ENCODE data around the gene IRGQ. TPM values are rescaled to one million over a fixed set of nuclear protein-coding genes. Genes with fewer than 3 reads are reported as not detected.
A peak's percentile ranks its signal among the peaks of the same experiment; 100 is the strongest.

The IRGQ gene
- total and polyA plus RNA-seq, 7 donors: 5.5 to 26.9 (median 21.5) TPM

- Histone ChIP-seq H3K4me1 (peaks cover 3% of the 10 kb centered on the region), H3K36me3 (ENCODE audit: insufficient read depth in 1 of 2, low read depth in 1 of 2) (no peaks in the 10 kb centered on the region), H3K9me3 (no peaks in the 10 kb centered on the region), H3K27me3 (ENCODE audit: insufficient read depth in 3 of 3, low read length in 2 of 3) (no peaks in the 10 kb centered on the region), H3K27ac (no peak overlapping the region), H3K4me3 (no peak overlapping the region)
- ATAC-seq (no peak), DNase-seq (no peak)
- WGBS, 3 donors: 53 to 61% (median 61%) methylated on average over 17 of the region's 17 CpGs
- TF ChIP-seq CTCF (IDR thresholded peaks at IDR 0.05): no peak
- intact Hi-C loops (cut with DNase I): no loop called here
Observed at GRCh38 chr19:43626838-43627237, 30.9 kb upstream of the IRGQ start.

- no peak for ATAC-seq
Observed at GRCh38 chr19:43625918-43626579, 30.1 kb upstream of the IRGQ start.

GRCh38 chr19:43624933-43625332, 29.0 kb upstream of the IRGQ start:
- Histone ChIP-seq H3K27ac (no peak overlapping the region), H3K36me3 (ENCODE audit: insufficient read depth in 1 of 2, low read depth in 1 of 2) (no peaks in the 10 kb centered on the region), H3K9me3 (no peaks in the 10 kb centered on the region), H3K4me3 (no peak overlapping the region), H3K27me3 (ENCODE audit: insufficient read depth in 3 of 3, low read length in 2 of 3) (no peaks in the 10 kb centered on the region), H3K4me1 (peaks cover 3% of the 10 kb centered on the region)
- TF ChIP-seq CTCF (IDR thresholded peaks at IDR 0.05): no peak
- WGBS, 3 donors: 29 to 46% (median 39%) methylated on average over 30 of the region's 30 CpGs
- DNase-seq (peak; percentile 31 to 68), ATAC-seq (peak in 1 of 4 donors; percentile 34)
- intact Hi-C loops (cut with DNase I): no loop called here

More at GRCh38 chr19:43625918-43626579, 30.1 kb upstream of the IRGQ start:
- H3K9me3 ChIP-seq: no peaks in the 10 kb centered on the region
- intact Hi-C loops (cut with DNase I): no loop called here
- H3K27ac ChIP-seq: no peak overlapping the region
- no peaks in the 10 kb centered on the region for H3K27me3 ChIP-seq (ENCODE audit: insufficient read depth in 3 of 3, low read length in 2 of 3)
- H3K4me3 ChIP-seq: no peak overlapping the region
- peaks cover 3% of the 10 kb centered on the region for H3K4me1 ChIP-seq
- no peak for TF ChIP-seq CTCF (IDR thresholded peaks at IDR 0.05)
- H3K36me3 ChIP-seq (ENCODE audit: insufficient read depth in 1 of 2, low read depth in 1 of 2): no peaks in the 10 kb centered on the region
- 80 to 87% (median 81%) methylated on average over 32 of the region's 32 CpGs for WGBS, 3 donors
- no peak for DNase-seq

- intact Hi-C loops (cut with DNase I): no loop called here
- no peaks in the 10 kb centered on the region for H3K36me3 ChIP-seq (ENCODE audit: insufficient read depth in 1 of 2, low read depth in 1 of 2)
- no peaks in the 10 kb centered on the region for H3K9me3 ChIP-seq
- 76 to 79% (median 78%) methylated on average over 35 of the region's 35 CpGs for WGBS, 3 donors
- H3K27ac ChIP-seq: no peak overlapping the region
- DNase-seq (no peak), ATAC-seq (no peak)
- TF ChIP-seq CTCF (IDR thresholded peaks at IDR 0.05): no peak
- H3K4me1 ChIP-seq: peaks cover 3% of the 10 kb centered on the region
- H3K4me3 ChIP-seq: no peak overlapping the region
- H3K27me3 ChIP-seq (ENCODE audit: insufficient read depth in 3 of 3, low read length in 2 of 3): no peaks in the 10 kb centered on the region
Observed at GRCh38 chr19:43623889-43624670, 28.1 kb upstream of the IRGQ start.

All from psoas muscle (tissue), 8 donors.